SW480 (cell line): ENCODE results near the gene RAB3C.
A peak's percentile ranks its signal among the peaks of the same experiment; 100 is the strongest.

Experiments
- DNase-seq: peaks from one replicate; pipeline ENCODE4 v3.0.0-alpha.2; 2016; ENCODE audit warnings: low spot score

RAB3C gene

DNA sequence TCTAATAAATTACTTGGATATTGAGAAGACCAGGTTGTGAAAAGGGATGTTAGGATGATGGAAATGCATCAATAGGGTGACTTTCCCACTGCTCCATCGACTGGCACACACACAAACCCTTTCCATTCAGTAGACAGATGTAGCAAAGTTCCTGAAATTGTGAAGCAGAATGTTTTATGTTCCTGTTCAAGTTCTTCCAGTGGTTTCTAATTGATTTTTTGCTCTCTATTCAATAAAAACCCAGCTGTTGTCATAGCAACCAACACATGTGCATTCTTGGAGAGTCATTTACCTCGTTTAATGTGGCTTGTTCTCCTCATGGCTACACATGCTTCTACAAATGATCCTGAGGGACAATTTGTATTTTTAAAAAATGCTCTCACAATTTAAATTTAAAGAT, 244.6 kb downstream of the RAB3C start:
- DNase-seq, result no peak

DNA sequence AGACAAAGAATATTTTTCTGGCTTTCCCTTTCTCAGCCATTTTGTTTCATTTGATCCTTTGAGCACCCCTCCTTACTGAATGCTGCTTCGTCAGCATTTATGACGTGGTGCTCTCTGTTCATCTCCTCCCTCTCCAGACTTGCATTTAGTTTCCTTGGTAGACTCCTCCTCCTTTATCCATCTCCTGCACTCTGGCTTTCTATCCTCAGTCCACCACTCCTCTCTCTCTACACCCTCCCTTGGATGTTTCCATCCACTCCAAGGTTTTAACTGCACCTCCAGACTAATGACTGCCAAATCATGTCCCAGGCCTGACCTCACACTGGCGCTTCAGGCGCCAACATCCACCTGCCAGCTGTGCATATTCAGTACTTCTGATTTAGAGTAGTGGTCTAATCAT, 245.4 kb downstream of the RAB3C start:
- DNase-seq, result no peak

DNA sequence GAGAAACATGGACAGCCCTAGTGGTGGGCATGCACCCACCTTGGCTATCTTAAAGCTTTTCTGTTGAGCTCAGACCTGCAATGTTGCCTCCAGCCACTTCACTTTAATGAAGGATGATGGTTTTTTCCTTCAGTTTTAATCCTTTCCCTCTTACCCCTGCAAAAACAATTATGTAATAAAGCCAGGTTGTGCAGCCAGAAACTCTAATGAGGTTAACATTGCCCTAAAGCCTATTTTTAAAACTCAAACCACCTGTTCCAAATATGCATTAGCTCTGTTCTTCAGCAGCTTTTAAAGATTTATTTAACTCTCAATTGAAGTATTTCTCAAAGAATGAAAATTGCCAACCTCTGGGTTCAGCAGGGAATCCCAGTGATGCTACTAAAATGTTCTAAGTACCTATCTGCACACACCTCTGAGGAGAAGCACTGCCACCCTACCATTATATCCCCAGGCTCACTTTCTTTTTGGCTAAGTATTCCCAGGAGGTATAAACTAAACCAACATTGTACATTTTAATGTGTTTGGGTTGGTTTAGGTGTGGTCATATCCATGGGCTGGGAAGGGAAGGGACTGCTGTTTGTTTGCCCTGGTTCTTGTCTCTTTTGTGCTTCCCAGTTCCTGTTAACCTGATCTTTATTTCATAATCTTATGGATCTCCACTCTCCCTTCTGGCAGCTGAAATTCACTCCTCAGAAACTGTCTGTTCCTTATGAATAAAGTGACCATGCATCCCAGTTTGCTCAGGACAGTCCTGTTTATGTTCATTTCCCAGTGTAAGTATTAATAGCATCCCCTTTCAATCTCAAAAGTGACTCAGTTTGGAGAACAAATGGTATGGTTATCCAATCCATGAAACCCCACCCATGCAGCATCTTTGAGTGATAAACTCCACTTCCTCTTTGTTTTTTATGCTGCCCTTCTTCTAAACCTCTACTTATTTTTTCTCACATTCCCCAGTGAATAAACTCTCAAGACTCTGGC, 251.7 kb downstream of the RAB3C start:
- no peak for DNase-seq

DNA sequence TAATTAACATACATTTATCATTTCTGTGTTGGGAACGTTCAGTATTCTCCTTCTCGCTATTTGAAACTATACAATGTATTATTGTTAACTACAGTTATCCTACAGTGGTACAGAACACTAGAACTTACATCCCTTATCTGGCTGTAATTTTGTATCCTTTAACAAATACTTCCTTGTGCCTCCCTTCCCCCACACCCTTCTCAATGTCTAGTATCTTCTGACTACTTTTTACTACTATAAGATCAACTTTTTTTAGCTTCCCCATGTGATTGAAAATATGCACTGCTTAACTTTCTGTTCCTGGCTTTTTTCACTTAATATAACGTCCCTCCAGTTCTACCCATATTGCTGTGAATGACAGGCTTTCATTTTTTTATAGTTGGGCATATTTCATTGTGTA, 253.5 kb downstream of the RAB3C start:
- no peak for DNase-seq

DNA sequence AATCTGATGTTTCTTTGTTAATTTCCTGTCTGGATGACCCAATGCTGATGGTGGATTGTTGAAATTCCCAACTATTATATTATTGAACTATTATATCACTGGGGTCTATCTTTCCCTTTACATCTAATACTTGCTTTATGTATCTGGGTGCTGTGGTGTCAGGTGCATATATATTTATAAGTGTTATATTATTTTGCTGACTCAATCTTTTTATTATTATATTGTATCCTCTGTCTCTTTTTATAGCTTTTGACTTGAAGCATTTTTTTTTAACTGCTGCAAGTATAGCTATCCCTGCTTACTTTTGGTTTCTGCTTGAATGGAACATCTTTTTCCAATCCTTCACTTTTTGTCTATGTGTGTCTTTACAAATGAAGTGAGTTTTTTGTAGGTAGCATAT, 255.9 kb downstream of the RAB3C start:
- DNase-seq, result no peak

DNA sequence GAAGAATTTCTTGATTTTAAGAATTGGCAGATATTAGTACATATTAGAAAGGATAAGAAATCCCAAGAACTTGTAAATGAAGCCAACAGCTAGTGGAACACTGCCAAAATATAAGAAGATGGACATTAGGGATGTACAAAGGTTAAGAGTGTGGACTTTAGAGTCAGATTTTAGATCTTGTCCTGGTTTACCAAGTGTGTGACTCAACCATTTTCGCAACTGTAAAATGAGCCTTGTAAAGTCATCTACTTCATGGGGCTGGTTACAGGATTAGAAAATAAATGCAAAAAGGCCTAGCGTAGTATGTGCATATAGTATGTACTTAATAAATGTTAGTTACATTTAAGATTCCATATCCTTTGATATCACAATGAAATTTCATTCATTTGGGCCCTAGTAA, 260.0 kb downstream of the RAB3C start:
- DNase-seq, result no peak

DNA sequence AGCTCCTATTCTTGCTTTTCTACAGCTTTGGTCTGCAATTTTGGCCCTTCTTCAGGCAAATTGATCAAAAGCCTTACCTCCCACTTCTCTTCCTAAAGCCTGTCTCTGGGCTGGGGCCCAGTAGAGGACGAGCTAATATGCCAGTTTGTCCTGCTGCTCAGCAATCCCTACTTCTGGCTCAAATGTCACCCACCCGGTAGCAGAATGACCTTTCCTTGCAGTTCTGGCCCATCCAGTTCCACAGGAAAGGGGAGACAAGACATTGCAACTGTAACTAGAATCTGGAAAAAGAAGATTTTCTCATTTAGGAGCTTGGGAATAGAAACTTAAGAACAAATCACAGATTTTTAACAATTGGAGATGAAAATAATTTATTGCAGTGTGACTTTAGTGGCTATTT, 261.5 kb downstream of the RAB3C start:
- no peak for DNase-seq

DNA sequence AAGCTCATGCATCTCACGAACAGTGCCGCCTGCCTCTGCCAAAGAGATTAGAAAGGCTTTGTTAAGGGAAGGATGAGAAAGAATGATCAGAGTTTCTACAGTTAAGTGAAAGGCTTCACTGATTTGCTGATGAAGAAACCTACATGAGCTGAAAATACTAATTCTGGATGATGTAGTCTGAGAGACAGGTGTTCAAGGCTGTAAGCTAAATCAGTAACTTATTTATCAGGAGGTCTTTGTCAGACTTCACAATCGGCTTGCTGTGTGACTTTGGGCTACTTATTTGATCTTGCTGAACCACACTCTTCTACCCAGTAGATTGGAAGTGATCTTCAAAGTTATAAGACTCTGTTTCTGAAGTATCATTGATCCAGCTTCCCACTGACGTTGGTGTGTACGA, 264.2 kb downstream of the RAB3C start:
- DNase-seq, result no peak

DNA sequence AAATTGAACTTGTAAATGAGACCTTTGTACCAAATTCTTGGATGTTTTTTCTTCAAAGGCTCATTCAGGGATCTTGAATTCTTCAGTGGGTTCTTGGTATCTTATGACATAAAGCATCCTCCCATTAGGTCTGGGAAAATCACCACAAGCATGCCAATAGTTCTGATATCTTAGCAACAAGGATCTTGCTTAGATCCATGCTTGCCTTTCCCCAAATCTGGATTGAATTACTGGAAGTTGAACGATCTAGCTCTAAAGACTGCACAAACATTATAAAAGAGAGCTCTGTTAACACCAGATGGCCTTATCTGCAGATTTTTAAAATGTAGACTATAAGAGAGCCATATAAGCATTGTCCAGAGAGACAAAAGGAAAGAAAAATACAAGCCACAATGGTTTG, 266.3 kb downstream of the RAB3C start:
- DNase-seq, result no peak

DNA sequence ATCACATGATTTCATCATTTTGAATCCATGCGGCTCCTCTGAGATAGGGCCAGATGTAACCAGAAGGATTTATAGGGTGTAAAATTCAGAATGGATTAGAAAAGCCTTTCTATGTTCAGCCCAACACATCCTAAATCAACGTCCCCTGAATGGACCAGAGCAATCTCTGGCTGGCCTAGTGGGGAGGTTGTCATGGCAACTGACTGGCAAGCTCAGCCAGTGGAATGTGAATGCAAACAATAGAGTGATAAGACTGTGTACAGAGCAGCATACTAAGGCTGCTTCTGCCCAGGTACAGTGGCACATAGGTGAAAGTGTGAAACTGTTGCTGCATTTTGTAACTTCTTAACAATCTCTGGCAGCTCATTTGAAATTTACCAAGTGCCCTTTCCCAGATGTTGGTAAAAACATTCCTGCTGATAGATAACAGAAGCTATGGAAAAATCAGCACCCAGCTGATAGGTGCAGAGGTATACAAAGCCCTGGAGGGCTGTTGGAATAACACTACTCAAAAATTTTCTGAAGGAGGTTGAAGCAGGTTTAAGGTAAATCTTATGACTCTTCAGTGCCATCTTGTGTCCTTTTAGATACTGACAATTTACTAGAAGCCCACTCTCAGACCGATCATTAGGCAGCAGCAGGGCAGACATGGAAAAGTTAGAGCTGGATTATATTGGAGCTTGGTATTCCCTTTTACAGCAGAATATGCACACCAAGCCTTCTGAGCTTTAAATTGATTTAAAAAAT, 267.2 kb downstream of the RAB3C start:
- DNase-seq, result peak; percentile 62

DNA sequence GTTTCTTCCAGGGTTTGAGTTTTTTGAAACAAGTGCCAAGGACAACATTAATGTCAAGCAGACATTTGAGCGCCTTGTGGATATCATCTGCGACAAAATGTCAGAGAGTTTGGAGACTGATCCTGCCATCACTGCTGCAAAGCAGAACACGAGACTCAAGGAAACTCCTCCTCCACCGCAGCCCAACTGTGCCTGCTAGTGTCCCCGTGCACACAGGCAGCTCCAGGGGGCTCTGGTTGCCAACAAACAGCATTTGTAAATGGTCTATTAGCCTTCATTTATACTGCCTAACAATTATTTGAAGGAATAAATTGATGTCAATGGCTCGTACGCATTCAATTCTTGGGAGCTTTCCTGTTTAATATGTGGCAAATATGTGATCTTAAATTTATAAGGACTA, 268.3 kb downstream of the RAB3C start:
- no peak for DNase-seq

DNA sequence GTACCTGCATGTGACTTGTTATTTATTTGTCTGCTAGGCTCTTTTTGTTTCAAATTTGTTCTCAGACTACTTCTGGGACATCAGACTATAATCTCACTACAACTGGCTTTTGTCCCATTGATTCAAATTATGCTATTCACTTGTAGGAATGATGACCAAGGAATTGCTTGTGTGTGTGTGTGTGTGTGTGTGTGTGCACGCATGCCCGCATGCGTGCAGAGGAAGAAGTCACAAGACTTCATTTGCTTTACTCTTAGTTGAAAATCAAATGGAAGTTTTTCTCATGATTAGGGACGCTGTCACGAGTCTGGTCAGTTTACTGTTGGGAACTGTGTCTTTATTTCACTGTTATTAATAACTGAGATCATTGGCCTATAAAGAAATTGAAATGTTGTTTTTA, 268.7 kb downstream of the RAB3C start:
- DNase-seq, result no peak

DNA sequence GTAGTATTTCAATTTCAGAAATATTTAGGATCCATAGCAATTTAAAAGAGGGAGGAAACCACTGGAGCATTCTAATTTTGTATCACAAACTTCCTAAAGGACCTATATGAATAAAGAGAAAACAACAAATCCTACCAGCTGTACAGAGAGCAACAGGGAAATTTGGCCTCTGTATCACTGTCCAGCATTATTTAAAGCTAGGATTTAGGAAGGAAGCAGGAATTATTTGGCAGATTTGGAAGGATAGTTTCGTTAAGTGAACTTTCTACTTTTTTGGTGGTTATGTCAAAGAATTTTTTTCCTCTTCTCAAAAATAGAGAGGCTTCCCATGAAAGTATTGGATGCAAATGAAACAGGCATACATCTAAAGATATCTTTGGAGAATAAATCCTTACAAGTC, 269.7 kb downstream of the RAB3C start:
- DNase-seq, result no peak

DNA sequence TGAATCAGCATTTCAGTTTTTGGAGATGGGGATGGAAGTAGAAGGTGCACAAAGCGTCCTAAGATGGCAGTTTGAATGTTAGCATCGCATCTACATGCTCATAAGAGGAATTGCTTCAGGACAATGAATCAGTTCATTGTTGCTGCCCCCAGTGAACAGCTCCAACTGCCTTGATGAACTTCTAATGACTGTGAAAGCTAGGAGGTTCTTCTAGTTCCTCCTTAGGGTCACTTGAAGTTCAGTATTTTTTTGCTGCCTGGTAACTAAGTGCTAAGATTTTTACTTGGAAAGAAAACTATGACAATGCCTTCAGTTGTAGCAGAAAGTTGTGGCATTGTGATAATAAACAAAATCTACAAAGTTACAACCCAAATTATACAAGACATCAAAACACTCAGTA, 271.6 kb downstream of the RAB3C start:
- no peak for DNase-seq

DNA sequence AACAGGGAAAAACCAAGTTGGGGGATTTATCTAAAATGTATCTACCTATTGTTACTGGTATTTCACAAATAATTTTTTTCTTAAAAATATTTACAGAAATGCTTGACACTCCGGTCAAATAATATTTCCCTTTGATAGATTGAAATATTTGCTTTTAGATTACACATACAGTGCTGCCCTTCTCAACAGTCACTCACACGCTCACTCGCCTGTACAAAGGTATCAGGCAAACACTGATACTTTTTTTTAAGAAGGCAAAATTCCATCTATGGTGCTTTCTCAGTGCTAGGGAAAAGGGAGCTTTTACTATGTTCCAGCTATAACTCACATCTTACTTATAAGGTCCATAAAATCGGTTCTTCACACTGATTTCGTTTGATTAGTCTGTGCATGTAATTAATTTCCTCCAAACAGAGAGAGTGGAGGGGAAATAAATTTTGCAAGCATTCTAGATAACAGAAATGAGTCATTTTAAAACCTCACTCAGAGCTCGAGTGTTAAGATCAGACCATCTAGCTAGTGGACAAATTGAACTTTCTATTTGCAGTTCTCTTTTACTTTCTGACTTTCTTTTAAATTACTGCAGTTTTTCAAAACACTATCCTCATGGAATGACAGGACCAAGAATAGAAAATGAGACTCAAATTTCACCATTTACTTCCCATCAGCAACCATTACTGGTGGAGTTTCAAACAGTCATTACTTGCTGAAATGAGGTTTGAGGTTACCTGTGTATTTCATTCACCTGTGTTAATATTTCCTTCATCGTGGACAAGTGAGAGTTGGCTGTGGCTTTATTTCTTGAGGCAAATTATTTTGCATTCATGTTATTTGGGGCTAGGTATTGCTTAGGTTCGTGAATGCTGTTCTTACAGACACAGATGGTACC, 273.2 kb downstream of the RAB3C start:
- no peak for DNase-seq

DNA sequence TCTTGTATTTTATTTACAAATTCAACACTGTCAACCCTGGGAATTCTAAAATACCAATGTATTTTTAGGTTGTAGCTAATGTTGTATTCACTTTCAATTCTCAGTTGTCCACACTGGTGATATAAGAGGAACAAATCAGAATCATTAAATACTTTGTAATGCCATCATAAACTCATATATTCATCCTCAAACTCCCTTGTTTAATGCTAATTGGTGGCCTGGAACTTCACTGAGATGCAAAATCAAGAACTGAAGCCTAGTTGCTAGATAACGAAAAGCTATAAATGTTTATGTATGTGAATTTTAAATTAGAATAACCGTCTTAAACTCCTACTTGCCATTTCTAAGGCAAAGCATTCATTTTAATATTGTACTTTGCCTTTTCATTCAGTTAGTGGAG, 274.7 kb downstream of the RAB3C start:
- DNase-seq, result no peak

DNA sequence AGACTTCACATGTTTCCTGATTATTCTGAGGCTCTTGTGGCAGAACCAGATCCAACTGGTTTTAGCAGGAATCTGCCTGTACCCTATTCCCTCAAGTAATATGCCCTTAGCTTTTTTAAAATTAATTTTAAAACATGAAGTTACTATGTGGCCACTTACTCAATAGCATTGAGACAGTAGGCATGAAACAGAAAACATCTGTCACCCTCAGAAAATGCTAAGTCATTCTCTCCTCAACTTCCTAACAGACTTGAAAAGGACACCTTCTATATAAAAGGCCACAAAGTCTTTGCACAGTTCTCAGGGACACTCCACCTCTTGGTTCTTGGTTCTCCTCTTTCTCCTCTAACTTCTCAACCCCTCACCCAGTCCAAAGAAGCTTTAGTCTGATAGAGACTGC, 277.8 kb downstream of the RAB3C start:
- DNase-seq, result no peak

DNA sequence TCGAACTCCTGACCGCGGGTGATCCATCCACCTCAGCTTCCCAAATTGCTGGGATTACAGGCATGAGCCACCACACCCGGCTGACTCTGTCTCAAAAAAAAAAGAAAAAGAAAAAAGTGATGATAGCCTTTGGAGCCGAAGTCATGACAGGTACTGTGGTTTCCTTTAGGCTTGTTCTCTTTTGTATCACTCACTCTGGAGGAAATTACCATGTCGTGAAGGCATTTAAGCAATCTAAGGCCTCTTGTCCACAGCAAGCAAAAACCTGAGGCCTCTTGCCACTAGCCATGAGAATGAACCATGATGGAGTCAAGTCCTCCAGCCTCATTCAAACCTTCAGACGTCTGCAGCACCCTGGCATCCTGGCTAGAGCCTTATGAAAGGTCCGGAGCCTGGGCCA, 286.1 kb downstream of the RAB3C start:
- no peak for DNase-seq

DNA sequence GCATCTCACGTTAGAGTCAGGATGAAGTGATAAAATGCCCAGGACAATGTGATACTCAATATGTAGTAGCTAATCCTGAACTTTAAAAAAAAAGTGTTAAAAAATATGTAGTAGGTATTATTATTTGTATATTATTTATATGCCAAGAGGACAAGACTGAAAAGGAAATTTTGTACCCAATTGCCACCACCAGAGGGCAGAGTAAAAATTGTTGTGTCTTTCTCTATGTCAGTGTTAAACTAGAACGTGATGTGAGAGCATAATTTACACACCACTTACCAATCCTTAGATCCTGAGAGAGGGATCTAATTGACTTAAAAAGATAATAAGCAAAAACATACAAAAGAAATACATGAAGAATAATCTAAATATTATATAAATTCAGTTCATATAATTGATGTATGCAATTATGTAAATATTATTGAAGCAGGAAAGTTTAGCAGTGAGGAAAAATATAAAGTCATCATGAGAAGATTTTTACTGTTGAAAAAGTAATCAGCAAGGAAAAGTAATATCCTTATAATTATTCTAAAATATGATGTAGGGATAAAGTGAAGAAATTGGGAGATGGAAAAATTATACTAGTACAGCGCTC, 288.9 kb downstream of the RAB3C start:
- DNase-seq, result peak; percentile 33

DNA sequence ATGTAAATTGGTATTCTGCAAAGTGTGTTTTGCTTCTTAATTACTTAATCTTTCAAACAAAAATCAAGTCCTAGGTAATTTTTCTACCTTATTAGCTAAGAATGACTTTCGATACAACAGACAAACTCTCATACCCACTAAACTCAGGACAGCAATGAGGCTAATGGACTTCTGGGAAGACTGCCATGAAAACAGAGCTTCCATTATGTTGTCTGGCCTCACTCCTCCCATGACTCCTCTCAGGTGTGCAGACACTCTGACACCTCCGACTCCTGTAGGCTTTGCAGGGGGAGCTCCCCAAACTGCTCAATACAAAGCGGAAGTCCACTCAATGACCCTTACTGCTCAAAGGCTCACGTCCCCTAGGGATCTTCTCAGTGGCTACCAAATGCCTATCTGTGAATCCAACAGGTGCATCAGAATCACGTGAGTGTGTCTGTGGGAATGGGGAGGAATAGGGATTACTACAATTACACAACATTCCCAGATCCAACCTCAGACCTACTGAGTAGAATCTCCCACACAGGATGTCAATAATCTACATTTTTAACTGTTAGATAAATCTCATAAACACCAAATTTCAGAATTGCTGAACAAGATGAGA, 289.9 kb downstream of the RAB3C start:
- no peak for DNase-seq

DNA sequence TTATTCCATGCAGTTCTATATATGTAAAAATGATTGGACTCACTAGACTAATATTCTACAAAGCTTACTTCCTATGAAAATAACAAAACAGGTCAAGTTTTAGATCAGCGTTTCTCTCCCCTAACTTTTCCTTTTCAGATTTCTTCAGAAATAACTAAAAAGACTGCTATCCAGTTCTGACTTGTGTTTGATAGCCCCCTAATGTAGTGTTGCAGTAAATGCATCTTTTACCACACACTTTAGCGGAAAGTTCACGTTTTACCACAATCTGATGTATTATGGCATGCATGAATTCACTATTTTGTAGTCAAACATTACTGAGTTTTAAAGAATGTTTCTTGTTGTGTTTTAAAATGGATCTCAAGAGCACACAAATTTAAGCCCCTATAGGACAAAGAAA, 292.7 kb downstream of the RAB3C start:
- DNase-seq, result no peak

DNA sequence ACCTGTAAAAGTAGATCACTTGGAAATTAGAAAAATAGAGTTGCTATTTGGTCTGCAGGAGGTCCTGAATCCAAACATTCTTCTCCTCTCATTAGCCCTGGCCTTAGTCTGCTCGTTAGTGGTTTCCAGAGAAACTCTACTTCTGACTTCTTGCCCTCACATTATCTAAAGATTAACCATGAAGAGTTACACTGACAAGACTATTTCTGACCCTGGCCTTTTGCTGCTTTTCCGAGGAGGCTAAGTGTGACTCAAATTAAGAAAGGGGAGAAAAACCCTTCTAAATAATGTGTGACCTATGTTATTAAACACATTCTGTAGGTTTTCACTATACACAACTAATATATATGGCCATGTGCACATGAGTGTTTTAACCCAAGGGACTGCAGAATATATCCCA, 302.4 kb downstream of the RAB3C start:
- no peak for DNase-seq
